ENCODE measurements around the gene MTCL1.
A peak's percentile ranks its signal among the peaks of the same experiment; 100 is the strongest.

The MTCL1 gene

DNA sequence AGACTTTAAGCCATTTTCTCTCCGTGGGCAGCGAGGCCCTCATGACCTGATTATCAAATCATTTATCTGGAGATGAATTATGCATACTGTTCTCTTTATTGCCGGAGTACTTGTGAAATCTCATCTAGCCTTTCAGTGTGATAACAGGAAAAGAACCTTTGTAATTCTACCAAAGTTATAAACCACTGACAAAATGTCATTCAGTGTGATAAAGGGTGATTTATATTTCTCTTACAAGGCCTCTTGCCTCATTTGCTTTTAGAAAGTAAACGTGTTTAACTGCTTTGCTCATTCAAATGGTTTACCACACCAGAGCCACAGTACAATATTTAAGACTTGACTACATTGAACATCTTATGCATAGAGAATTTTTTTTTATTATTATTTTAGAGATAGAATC, 13.8 kb downstream of the MTCL1 start:
- Histone ChIP-seq H3K4me1 (ENCODE audit: control insufficient read depth, insufficient read depth, low read length) (no peaks in the 10 kb centered on the region), H3K4me3 (ENCODE audit: low read length) (no peak overlapping the region), H3K9ac (ENCODE audit: low read length) (no peak overlapping the region), H3K9me3 (ENCODE audit: control insufficient read depth, low read length) (no peaks in the 10 kb centered on the region), H3K36me3 (ENCODE audit: control insufficient read depth, insufficient read depth, low read length, severe bottlenecking) (peaks cover 19% of the 10 kb centered on the region), H3K27me3 (replicated peaks; ENCODE audit: control insufficient read depth, insufficient read depth, low read length) (no peaks in the 10 kb centered on the region)
- no peak for DNase-seq (ENCODE audit: low read depth)

DNA sequence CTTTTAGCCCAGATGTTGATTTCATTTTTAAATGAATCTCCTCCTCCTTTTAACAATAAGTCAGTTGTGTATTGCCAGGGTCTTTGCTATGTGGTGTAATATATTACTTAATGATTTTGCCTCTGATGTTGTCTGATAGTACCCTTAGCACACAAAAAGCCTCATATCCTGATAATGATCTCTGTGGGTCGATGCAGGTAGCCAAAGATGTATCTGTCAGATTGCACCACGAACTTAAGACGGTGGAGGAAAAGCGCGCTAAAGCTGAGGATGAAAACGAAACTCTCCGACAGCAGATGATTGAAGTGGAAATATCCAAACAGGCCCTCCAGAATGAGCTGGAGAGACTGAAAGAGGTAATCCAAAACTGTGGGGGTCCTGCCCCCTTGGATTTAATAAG, 14.8 kb downstream of the MTCL1 start:
- Histone ChIP-seq H3K27me3 (replicated peaks; ENCODE audit: control insufficient read depth, insufficient read depth, low read length) (no peaks in the 10 kb centered on the region), H3K4me3 (ENCODE audit: low read length) (no peak overlapping the region), H3K9ac (ENCODE audit: low read length) (no peak overlapping the region), H3K4me1 (ENCODE audit: control insufficient read depth, insufficient read depth, low read length) (no peaks in the 10 kb centered on the region), H3K9me3 (ENCODE audit: control insufficient read depth, low read length) (no peaks in the 10 kb centered on the region), H3K36me3 (ENCODE audit: control insufficient read depth, insufficient read depth, low read length, severe bottlenecking) (peaks cover 19% of the 10 kb centered on the region)
- DNase-seq (ENCODE audit: low read depth), result no peak

DNA sequence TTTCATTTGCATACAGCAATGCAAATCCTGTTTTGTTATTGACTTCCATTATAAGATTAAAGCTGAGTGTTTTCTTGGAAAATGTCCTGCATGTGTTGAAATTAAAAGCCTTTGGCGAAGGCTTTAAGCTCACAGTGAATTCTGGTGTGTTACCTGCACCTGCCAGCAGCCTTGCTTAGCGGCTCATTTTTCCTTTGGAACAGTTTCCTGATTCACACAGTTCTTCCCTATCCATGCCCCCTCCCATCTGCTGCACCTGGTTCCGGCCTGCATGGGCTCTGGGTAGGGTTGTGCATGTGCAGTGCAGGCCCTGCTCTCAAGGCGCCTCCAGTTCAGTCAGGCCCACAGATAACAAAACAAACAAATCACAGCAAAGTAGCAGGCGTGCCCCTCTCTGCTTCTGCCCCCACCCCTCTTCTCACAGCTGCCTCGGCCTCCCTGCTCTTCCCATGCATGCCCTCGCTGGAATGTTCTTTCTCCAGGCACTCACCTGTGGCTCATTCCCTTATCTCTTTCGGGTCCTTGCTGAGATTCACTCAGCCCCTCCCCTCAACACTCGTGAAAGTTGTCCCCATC, 15.8 kb downstream of the MTCL1 start:
- no peaks in the 10 kb centered on the region for H3K9me3 ChIP-seq (ENCODE audit: control insufficient read depth, low read length)
- H3K4me1 ChIP-seq (ENCODE audit: control insufficient read depth, insufficient read depth, low read length), result no peaks in the 10 kb centered on the region
- H3K27me3 ChIP-seq (replicated peaks; ENCODE audit: control insufficient read depth, insufficient read depth, low read length), result no peaks in the 10 kb centered on the region
- H3K36me3 ChIP-seq (ENCODE audit: control insufficient read depth, insufficient read depth, low read length, severe bottlenecking), result peaks cover 19% of the 10 kb centered on the region
- DNase-seq (ENCODE audit: low read depth), result no peak
- no peak overlapping the region for H3K4me3 ChIP-seq (ENCODE audit: low read length)
- H3K9ac ChIP-seq (ENCODE audit: low read length), result no peak overlapping the region

DNA sequence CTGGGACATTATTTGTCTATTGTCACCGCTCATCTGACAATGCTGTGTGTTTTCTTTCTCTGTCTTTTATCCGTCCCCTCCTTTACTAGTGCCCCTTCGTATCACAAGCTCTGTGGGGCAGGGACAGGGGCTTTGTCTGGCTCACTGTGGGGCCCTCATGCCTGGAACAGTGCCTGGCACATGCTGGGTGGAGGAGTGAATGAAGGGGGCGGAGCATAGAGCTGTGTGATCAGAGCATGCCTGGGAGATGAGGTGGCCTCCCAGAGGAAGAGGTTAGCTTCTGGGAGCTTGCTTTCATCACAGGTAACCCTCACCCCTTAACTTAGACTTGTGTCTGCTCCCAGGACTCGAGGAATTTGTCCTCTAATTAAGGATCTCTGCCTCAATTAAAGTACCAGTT, 16.4 kb downstream of the MTCL1 start:
- Histone ChIP-seq H3K9me3 (ENCODE audit: control insufficient read depth, low read length) (no peaks in the 10 kb centered on the region), H3K36me3 (ENCODE audit: control insufficient read depth, insufficient read depth, low read length, severe bottlenecking) (peaks cover 19% of the 10 kb centered on the region), H3K4me1 (ENCODE audit: control insufficient read depth, insufficient read depth, low read length) (no peaks in the 10 kb centered on the region), H3K9ac (ENCODE audit: low read length) (no peak overlapping the region), H3K4me3 (ENCODE audit: low read length) (no peak overlapping the region), H3K27me3 (replicated peaks; ENCODE audit: control insufficient read depth, insufficient read depth, low read length) (no peaks in the 10 kb centered on the region)
- DNase-seq (ENCODE audit: low read depth), result peak; percentile 37

DNA sequence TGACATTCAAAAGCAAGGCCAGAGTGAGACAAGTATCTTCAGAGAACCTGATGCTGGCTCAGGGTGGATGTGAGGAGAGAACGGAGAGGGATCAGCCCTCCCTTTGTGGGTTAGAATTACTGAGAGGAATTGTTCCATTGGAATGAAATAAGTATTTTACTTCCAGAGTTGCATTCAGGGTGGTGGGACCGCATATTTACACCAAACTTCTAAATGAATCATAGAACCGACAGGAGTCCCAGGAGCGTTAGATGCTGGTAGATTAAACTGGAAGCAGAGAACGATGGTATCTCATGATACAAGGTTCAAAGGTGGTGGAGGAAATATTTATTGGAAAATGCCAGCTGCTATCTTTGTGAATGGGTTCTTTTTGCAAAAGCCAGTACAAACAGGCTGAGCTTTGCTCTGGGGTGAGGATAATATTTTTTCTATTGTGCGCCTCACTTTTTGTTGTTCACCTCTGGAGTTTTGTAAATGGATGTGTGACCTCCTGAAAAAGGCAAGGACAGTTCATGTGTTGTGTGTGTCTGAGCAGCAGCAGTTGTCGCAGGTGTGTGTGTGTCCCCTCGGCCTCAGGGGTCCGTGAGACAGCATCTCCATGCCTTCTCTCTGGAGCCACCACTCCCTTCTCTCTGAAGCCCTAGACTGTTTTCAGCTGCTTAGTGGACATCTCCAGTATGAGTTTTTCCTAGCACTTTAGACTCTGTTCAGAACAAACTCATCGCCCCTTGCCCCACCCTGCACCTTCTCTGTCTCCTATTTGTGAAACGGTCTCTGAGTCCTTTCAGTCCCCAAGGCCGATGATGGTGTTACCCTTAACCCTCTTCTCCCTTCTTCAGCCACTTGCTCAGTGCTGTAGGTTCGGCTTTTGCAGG, 17.8 kb downstream of the MTCL1 start:
- DNase-seq (ENCODE audit: low read depth), result no peak

DNA sequence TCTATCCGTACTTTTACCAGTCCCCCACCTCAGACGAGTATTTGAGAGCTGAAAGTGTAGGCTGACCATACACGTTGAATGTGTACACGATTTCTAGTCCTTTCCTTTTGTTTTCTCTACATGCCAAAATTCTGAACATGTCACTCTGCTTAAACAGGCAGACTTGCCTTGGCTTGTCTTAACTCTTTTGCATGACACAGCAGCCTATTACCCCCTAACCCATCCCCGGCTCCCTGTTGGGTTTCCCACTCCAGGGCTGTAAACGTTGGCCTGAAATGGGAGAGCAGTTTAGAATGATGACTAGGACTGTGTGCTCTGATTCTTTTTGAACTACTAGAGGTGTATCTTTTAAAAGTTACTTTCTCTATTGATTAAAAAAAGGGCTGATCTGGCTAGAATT, 19.1 kb downstream of the MTCL1 start:
- no peaks in the 10 kb centered on the region for H3K9me3 ChIP-seq (ENCODE audit: control insufficient read depth, low read length)
- H3K4me3 ChIP-seq (ENCODE audit: low read length), result no peak overlapping the region
- DNase-seq (ENCODE audit: low read depth), result no peak
- H3K9ac ChIP-seq (ENCODE audit: low read length), result no peak overlapping the region
- peaks cover 19% of the 10 kb centered on the region for H3K36me3 ChIP-seq (ENCODE audit: control insufficient read depth, insufficient read depth, low read length, severe bottlenecking)
- H3K27me3 ChIP-seq (replicated peaks; ENCODE audit: control insufficient read depth, insufficient read depth, low read length), result no peaks in the 10 kb centered on the region
- no peaks in the 10 kb centered on the region for H3K4me1 ChIP-seq (ENCODE audit: control insufficient read depth, insufficient read depth, low read length)

More for the DNA sequence above, 17.8 kb downstream of the MTCL1 start:
- Histone ChIP-seq H3K36me3 (ENCODE audit: control insufficient read depth, insufficient read depth, low read length, severe bottlenecking) (peaks cover 19% of the 10 kb centered on the region), H3K4me3 (ENCODE audit: low read length) (no peak overlapping the region), H3K9me3 (ENCODE audit: control insufficient read depth, low read length) (no peaks in the 10 kb centered on the region), H3K9ac (ENCODE audit: low read length) (no peak overlapping the region), H3K4me1 (ENCODE audit: control insufficient read depth, insufficient read depth, low read length) (no peaks in the 10 kb centered on the region), H3K27me3 (replicated peaks; ENCODE audit: control insufficient read depth, insufficient read depth, low read length) (no peaks in the 10 kb centered on the region)

DNA sequence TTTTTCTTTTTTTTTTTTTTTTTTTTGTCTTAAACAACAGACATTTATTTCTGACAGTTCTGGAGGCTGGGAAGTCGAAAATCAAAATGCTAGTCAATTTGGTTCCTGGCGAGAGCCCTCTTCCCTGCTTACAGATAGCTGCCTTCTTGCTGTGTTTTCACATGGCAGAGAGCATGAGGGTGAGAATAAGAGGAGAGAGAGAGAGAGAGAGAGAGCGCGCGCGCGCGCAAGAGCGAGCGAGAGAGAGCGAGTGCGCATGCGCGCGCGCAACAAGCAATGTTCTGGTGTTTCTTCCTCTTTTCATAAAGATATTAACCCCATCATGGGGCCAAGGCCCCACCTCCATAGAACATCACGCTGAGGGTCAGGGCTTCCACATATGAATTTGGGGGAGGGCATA, 20.9 kb downstream of the MTCL1 start:
- no peaks in the 10 kb centered on the region for H3K27me3 ChIP-seq (replicated peaks; ENCODE audit: control insufficient read depth, insufficient read depth, low read length)
- DNase-seq (ENCODE audit: low read depth), result no peak
- H3K9ac ChIP-seq (ENCODE audit: low read length), result no peak overlapping the region
- peaks cover 9% of the 10 kb centered on the region for H3K4me1 ChIP-seq (ENCODE audit: control insufficient read depth, insufficient read depth, low read length)
- no peaks in the 10 kb centered on the region for H3K9me3 ChIP-seq (ENCODE audit: control insufficient read depth, low read length)
- peaks cover 9% of the 10 kb centered on the region for H3K36me3 ChIP-seq (ENCODE audit: control insufficient read depth, insufficient read depth, low read length, severe bottlenecking)
- no peak overlapping the region for H3K4me3 ChIP-seq (ENCODE audit: low read length)

DNA sequence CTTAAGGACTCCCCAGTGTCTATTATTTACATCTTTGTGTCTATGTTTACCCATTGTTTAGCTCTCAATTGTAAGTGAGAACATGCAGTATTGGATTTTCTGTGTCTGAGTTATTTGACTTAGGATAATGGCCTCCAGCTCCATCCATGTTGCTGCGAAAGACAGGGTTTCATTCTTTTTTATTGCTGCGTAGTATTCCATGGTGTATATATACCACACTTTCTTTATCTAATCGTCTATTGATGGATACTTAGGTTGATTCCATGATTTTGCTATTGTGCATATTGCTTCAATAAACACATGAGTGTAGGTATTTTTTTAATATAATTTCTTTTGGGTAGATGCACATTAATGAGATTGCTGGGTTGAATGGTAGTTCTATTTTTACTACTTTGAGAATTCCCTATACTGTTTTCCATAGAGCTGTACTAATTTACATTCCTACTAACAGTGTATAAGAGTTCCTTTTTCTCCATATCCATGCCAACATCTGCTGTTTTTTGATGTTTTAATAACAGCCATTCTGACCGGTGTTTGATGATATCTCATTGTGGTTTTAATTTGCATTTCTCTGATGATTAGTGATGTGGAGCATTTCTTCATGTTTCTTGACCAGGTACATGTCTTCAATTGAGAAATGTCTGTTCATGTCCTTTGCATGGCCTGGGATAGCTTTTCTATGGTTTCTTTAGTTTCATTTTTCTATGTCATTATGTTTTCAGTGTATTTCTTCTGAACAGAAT, 21.8 kb downstream of the MTCL1 start:
- no peak for DNase-seq (ENCODE audit: low read depth)
- H3K9me3 ChIP-seq (ENCODE audit: control insufficient read depth, low read length), result no peaks in the 10 kb centered on the region
- no peak overlapping the region for H3K9ac ChIP-seq (ENCODE audit: low read length)
- H3K36me3 ChIP-seq (ENCODE audit: control insufficient read depth, insufficient read depth, low read length, severe bottlenecking), result peaks cover 4% of the 10 kb centered on the region
- H3K27me3 ChIP-seq (replicated peaks; ENCODE audit: control insufficient read depth, insufficient read depth, low read length), result no peaks in the 10 kb centered on the region
- peaks cover 9% of the 10 kb centered on the region for H3K4me1 ChIP-seq (ENCODE audit: control insufficient read depth, insufficient read depth, low read length)
- H3K4me3 ChIP-seq (ENCODE audit: low read length), result no peak overlapping the region

DNA sequence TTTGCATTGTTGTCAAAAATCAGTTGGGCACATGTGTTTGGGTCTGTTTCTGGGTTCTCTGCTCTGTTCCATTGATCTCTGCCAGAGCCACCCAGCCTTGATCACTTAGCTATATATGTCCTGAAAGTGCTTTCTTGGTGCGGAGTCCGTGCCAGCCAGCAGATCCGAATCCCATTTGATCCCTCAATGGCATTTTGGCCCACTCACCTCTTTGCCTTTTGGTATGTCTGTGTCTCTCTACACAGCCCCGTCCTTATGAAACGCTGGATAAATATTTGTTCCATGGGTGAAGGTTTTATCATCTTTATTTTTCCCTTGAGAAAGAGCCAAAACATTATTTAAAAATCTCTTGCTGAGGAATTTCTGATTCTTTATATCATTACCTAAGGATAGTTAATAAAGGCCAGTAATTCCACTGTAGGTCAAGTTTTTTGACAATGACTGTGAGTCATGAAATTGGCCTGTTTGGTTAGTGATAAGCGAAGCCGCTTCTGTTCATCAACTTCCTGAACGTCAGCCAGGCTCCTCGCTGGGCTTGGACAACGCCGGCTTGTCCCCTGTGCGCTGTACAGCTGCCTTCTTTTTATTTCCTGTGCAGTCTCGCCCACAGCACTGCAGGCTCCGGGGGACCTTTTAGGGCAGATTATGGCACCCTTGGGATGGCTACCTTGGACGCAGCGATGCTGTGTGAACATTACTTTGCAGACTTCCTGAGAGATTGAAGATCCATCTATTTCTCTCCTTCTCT, 24.9 kb downstream of the MTCL1 start:
- DNase-seq (ENCODE audit: low read depth), result no peak
- Histone ChIP-seq H3K9me3 (ENCODE audit: control insufficient read depth, low read length) (no peaks in the 10 kb centered on the region), H3K36me3 (ENCODE audit: control insufficient read depth, insufficient read depth, low read length, severe bottlenecking) (no peaks in the 10 kb centered on the region), H3K27me3 (replicated peaks; ENCODE audit: control insufficient read depth, insufficient read depth, low read length) (no peaks in the 10 kb centered on the region), H3K4me1 (ENCODE audit: control insufficient read depth, insufficient read depth, low read length) (peaks cover 9% of the 10 kb centered on the region), H3K9ac (ENCODE audit: low read length) (no peak overlapping the region), H3K4me3 (ENCODE audit: low read length) (peak overlapping the region; percentile 62)

DNA sequence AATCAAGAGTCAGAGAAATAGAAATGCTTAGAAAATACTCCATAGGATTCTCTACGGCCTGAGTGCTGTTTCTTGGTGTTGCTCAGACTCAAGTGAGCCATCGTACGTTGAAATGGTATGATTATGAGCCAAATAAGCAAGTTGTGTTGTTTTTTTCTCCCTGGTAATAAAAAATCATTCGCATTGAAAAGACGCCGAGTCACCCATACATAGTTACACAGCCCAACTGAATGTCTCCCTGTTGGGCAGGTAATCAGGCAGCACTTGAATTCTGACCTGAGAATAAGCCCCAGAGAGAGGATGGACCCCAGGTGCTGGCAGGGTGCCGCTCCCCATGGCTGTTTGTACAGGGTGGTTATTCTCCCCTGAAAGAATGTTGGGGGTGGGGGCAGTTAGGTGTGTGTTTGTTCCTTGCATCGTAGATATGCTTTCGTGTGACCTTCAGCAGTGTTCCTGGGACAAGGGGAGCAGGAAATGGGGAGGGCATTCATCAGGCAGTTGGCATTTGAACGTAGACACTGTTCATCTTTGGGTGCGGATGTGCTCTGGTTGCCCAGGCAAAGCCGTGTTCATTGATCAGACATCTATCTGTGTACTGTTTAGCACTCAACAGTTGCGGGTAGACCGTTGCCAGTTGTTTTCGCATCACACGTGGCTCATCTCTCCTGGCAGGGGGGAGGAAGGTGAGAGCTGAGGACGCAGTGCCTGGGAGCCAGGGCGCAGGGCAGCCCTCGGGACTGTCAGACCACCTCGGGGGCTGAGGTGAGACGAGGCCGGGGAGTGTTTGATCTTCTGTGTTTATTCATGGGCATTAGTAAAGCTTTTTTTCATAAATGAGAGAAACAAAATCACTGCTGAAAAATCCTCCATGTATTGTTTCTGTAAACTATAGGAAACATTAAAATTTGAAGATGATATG, 27.3 kb downstream of the MTCL1 start:
- peaks cover 9% of the 10 kb centered on the region for H3K4me1 ChIP-seq (ENCODE audit: control insufficient read depth, insufficient read depth, low read length)
- no peak overlapping the region for H3K9ac ChIP-seq (ENCODE audit: low read length)
- H3K9me3 ChIP-seq (ENCODE audit: control insufficient read depth, low read length), result no peaks in the 10 kb centered on the region
- H3K27me3 ChIP-seq (replicated peaks; ENCODE audit: control insufficient read depth, insufficient read depth, low read length), result no peaks in the 10 kb centered on the region
- no peak for DNase-seq (ENCODE audit: low read depth)
- H3K36me3 ChIP-seq (ENCODE audit: control insufficient read depth, insufficient read depth, low read length, severe bottlenecking), result peaks cover 2% of the 10 kb centered on the region
- no peak overlapping the region for H3K4me3 ChIP-seq (ENCODE audit: low read length)
